D721Med (cell line): ENCODE data around the gene TMIE.
"Not testable (repeated sequence)": the region's sequence is repeated elsewhere in the genome, so short reads cannot be mapped to it uniquely, and the experiment has no call there.

Source experiments
- DNase-seq: peaks from one replicate; pipeline ENCODE4 v3.0.0; 2011; ENCODE audit warnings: low spot score; ENCODE audit not compliant: insufficient read length
- FAIRE-seq: peaks from 2 replicates; lab custom pipeline; 2011; peaks lifted over from hg19 to GRCh38; lab: Jason Lieb, UNC
- CTCF ChIP-seq: IDR thresholded peaks from 2 replicates; pipeline ENCODE4 v1.5.1; 2012; ENCODE audit warnings: mild to moderate bottlenecking, control low read depth; ENCODE audit not compliant: insufficient read depth; ENCODE audit errors: missing control alignments

The TMIE gene

GRCh38 chr3:46699676-46700523 lies 1.3 kb upstream of the TMIE start:
- no peak for TF ChIP-seq CTCF
- no peak for DNase-seq
- no peak for FAIRE-seq

- no peak for TF ChIP-seq CTCF
- no peak for DNase-seq
Measured at GRCh38 chr3:46700772-46701171, 420 bp upstream of the TMIE start.

GRCh38 chr3:46702246-46703012 lies 1.2 kb downstream of the TMIE start:
- no peak for FAIRE-seq
- no peak for TF ChIP-seq CTCF
- DNase-seq, result no peak

More at GRCh38 chr3:46700772-46701171, 420 bp upstream of the TMIE start:
- FAIRE-seq, result no peak

- no peak for FAIRE-seq
- DNase-seq, result no peak
- TF ChIP-seq CTCF, result no peak
Measured at GRCh38 chr3:46703013-46703520, 1.9 kb downstream of the TMIE start.

GRCh38 chr3:46704346-46704745 lies 3.2 kb downstream of the TMIE start:
- not testable (repeated sequence) for FAIRE-seq, DNase-seq

- DNase-seq, result peak; percentile 72
- TF ChIP-seq CTCF, result peak; percentile 98
- FAIRE-seq, result no peak
Measured at GRCh38 chr3:46705022-46705530, 3.9 kb downstream of the TMIE start.

GRCh38 chr3:46705751-46706552 lies 4.8 kb downstream of the TMIE start:
- DNase-seq, result no peak
- TF ChIP-seq CTCF, result no peak
- no peak for FAIRE-seq
